GM12878 (cell line): ENCODE data around the gene KANTR. TPM values are rescaled to one million over a fixed set of nuclear protein-coding genes. Genes with fewer than 3 reads are reported as not detected.

Source experiments
- ATAC-seq: fragments of 200-7000 bp; cut with Tn5 transposase; 3 replicates; pipeline ENCODE4 v1.9.1; 2020; ENCODE audit warnings: mild to moderate bottlenecking, moderate library complexity
- BruUV-seq: library from RNA; stranded (reverse); fragments of 400-500 nt; replicated peaks from 2 replicates; lab custom pipeline; 2021; lab: Mats Ljungman, UMichigan
- CTCF ChIA-PET: fragments of 300-600 bp; sonication (Branson Sonifier 250); formaldehyde crosslinking; extraction: SDS; loops from one replicate; lab custom pipeline; 2021; ENCODE audit warnings: inconsistent platforms; lab: Yijun Ruan, JAX
- POLR2A ChIA-PET: fragments of 350-600 bp; formaldehyde crosslinking; extraction: SDS; loops from one replicate; lab custom pipeline; 2021; ENCODE audit warnings: inconsistent platforms; lab: Charles Lee
- RAD21 ChIA-PET: fragments of 300-600 bp; sonication (Branson Sonifier 250); formaldehyde crosslinking; loops from one replicate; lab custom pipeline; 2023; ENCODE audit warnings: antibody characterized with exemption; ENCODE audit not compliant: unreplicated experiment; lab: Charles Lee
- SMC1A ChIA-PET: fragments of 300-600 bp; sonication (Branson Sonifier 250); formaldehyde crosslinking; loops from one replicate; lab custom pipeline; 2023; ENCODE audit not compliant: unreplicated experiment, uncharacterized antibody; lab: Charles Lee
- DNase-seq: peaks from one replicate; pipeline ENCODE4 v3.0.0-alpha.2; 2011; ENCODE audit warnings: low read depth, low spot score
- FAIRE-seq: peaks from 3 replicates; lab custom pipeline; 2011; peaks lifted over from hg19 to GRCh38; lab: Jason Lieb, UNC
- H2AFZ ChIP-seq: 2 replicates; pipeline ENCODE4 v1.6.0; 2011; ENCODE audit warnings: low read depth, low read length, control low read depth; ENCODE audit not compliant: control insufficient read depth
- H3K27ac ChIP-seq: 2 replicates; pipeline ENCODE4 v1.5.1; 2011; ENCODE audit warnings: control low read depth; ENCODE audit not compliant: control insufficient read depth, insufficient read depth
- H3K27me3 ChIP-seq, 2 experiments: replicated peaks in 1 of 2; 2 replicates each; pipeline versions ENCODE4 v1.6.0 to v1.6.1; 2011; ENCODE audit warnings: low read length in 1 of 2; ENCODE audit not compliant: control insufficient read depth in 2 of 2, insufficient read depth in 2 of 2
- H3K36me3 ChIP-seq, 2 experiments: 2 replicates each; pipeline ENCODE4 v1.5.1; 2011; ENCODE audit warnings: low read length in 1 of 2; ENCODE audit not compliant: control insufficient read depth in 2 of 2, insufficient read depth in 2 of 2
- H3K4me1 ChIP-seq: 2 replicates; pipeline ENCODE4 v1.6.1; 2011; ENCODE audit warnings: mild to moderate bottlenecking, low read length, moderate library complexity, mixed read lengths; ENCODE audit not compliant: control insufficient read depth, insufficient read depth
- H3K4me2 ChIP-seq: 2 replicates; pipeline ENCODE4 v1.6.0; 2011; ENCODE audit warnings: control low read depth; ENCODE audit not compliant: control insufficient read depth, insufficient read depth
- H3K4me3 ChIP-seq: fragments of 200-600 bp; sonication (generic); 2 replicates; pipeline ENCODE4 v1.5.1; 2016
- H3K79me2 ChIP-seq: 2 replicates; pipeline ENCODE4 v1.6.0; 2011; ENCODE audit warnings: low read length; ENCODE audit not compliant: control insufficient read depth, insufficient read depth
- H3K9ac ChIP-seq: 2 replicates; pipeline ENCODE4 v1.8.0; 2011; ENCODE audit warnings: low read length, control low read depth, mixed read lengths; ENCODE audit not compliant: control insufficient read depth, insufficient read depth
- H3K9me3 ChIP-seq: replicated peaks from 3 replicates; pipeline ENCODE4 v1.5.1; 2011; ENCODE audit warnings: mild to moderate bottlenecking, low read length; ENCODE audit not compliant: control insufficient read depth, insufficient read depth
- H4K20me1 ChIP-seq: 2 replicates; pipeline ENCODE4 v1.6.0; 2011; ENCODE audit not compliant: control insufficient read depth, insufficient read depth
- CBX3 ChIP-seq: fragments of 200-600 bp; sonication (generic); IDR thresholded peaks from 2 replicates; pipeline ENCODE4 v1.6.1; 2016; ENCODE audit warnings: low read depth, borderline replicate concordance
- JUND ChIP-seq: IDR thresholded peaks from 2 replicates; pipeline ENCODE4 v1.6.1; 2012; ENCODE audit warnings: low read depth, mild to moderate bottlenecking, low read length, improper control_type of control experiment, moderate library complexity
- MLLT1 ChIP-seq: fragments of 450-650 bp; IDR thresholded peaks from 2 replicates; pipeline ENCODE4 v1.6.1; 2016; ENCODE audit warnings: mild to moderate bottlenecking
- MYC ChIP-seq: IDR thresholded peaks from 2 replicates; pipeline ENCODE4 v1.6.1; 2011; ENCODE audit warnings: mild to moderate bottlenecking, low read length, moderate library complexity, inconsistent platforms; ENCODE audit not compliant: insufficient read depth, insufficient replicate concordance, insufficient read length, severe bottlenecking
- NBN ChIP-seq: fragments of 450-650 bp; IDR thresholded peaks from 2 replicates; pipeline ENCODE4 v1.6.1; 2016
- NFYB ChIP-seq: IDR thresholded peaks from 2 replicates; pipeline ENCODE4 v1.6.1; 2011; ENCODE audit warnings: low read depth, mild to moderate bottlenecking, low read length, improper control_type of control experiment, moderate library complexity; ENCODE audit not compliant: insufficient read depth
- RAD21 ChIP-seq: IDR thresholded peaks from 2 replicates; pipeline ENCODE4 v1.6.1; 2011; ENCODE audit warnings: mild to moderate bottlenecking, low read depth, low read length, moderate library complexity; ENCODE audit not compliant: insufficient read depth
- ZBTB33 ChIP-seq: fragments of 450-650 bp; IDR thresholded peaks from 2 replicates; pipeline ENCODE4 v1.6.1; 2017; ENCODE audit warnings: mild to moderate bottlenecking
- WGBS: methylation state at CpG from one replicate; pipeline ENCODE4 v1.1.6; 2016; ENCODE audit warnings: low lambda C conversion rate; ENCODE audit not compliant: insufficient replicate concordance, insufficient coverage; ENCODE audit errors: missing lambda C conversion rate; 5-methylcytosine and 5-hydroxymethylcytosine counted together
- in situ Hi-C: fragments of 300-500 bp; cut with MboI; formaldehyde crosslinking; loops from 9 replicates; pipeline ENCODE4 v1.14.3; 2018; ENCODE audit warnings: mixed read lengths
- intact Hi-C: fragments of 100-400 bp; cut with micrococcal nuclease; formaldehyde crosslinking; loops from one replicate; pipeline ENCODE4 v1.14.2; 2022; ENCODE audit not compliant: unreplicated experiment
- polyA plus RNA-seq, 11 experiments: library from polyadenylated mRNA; depleted of rRNA in 4 of 11; unstranded in 6 of 11; stranded (reverse) in 5 of 11; fragments of >200 nt; fragmentation: Nextera tagmentation in 4 of 11; fragmentation: Illumina TruSeq in 1 of 11; extraction: Ambion mirVana in 4 of 11; extraction: Trizol in 1 of 11; gene quantifications; 1 replicate in 1 of 11; 2 replicates in 10 of 11; pipeline versions ENCODE4 v1.2.1 to v1.2.3, GENCODE V29; 2011 to 2016; ENCODE audit warnings: inconsistent platforms in 2 of 11, missing spikeins in 2 of 11, low read depth in 1 of 11
- total RNA-seq, 4 experiments: library from RNA; depleted of rRNA in 3 of 4; stranded (reverse); fragments of >200 nt in 3 of 4; fragmentation: Illumina TruSeq in 1 of 4; extraction: Trizol in 1 of 4; gene quantifications; 2 replicates each; pipeline versions ENCODE4 v1.2.1 to v1.2.3, GENCODE V29; 2013 to 2021

Gene KANTR
- total and polyA plus RNA-seq, 10 of the 15 experiments (the other 5 are each of a cell fraction or from before 2014, with no cell fraction given): 1.00 to 14.8 (median 5.5) TPM

GRCh38 chrX:53153581-53153980 is 59.6 kb downstream of the KANTR start:
- POLR2A ChIA-PET: no interaction called here
- 42% methylated on average over 1 of the region's 1 CpG for WGBS
- no TSS peak for BruUV-seq

More at GRCh38 chrX:53153581-53153980, 59.6 kb downstream of the KANTR start:
- CTCF ChIA-PET: interaction anchor here (0.9 kb wide), 1 partner anchor 54 kb away, joined by 3 read pairs; no protein-coding TSS in a partner anchor
- H4K20me1 ChIP-seq: no peaks in the 10 kb centered on the region
- no peak for DNase-seq
- H3K9me3 ChIP-seq: no peaks in the 10 kb centered on the region
- TF ChIP-seq RAD21 (no peak), JUND (no peak), CBX3 (no peak), MLLT1 (no peak), ZBTB33 (no peak), NBN (no peak), NFYB (no peak), MYC (no peak)
- RAD21 ChIA-PET: no interaction called here
- no peak for ATAC-seq
- no peak for FAIRE-seq
- H3K36me3 ChIP-seq: no peaks in the 10 kb centered on the region
- H3K27ac ChIP-seq: no peak overlapping the region
- no peak overlapping the region for H2AFZ ChIP-seq
- H3K79me2 ChIP-seq: no peaks in the 10 kb centered on the region
- in situ Hi-C loops: no loop called here
- SMC1A ChIA-PET: no interaction called here
- H3K4me3 ChIP-seq: no peak overlapping the region
- H3K27me3 ChIP-seq: no peaks in the 10 kb centered on the region
- H3K4me1 ChIP-seq: no peaks in the 10 kb centered on the region
- no peak overlapping the region for H3K9ac ChIP-seq
- intact Hi-C loops: no loop called here
- no peak overlapping the region for H3K4me2 ChIP-seq
